NCI-H1436 (cell line): ENCODE data around the gene EFCAB13.
"Not testable (repeated sequence)": the region's sequence is repeated elsewhere in the genome, so short reads cannot be mapped to it uniquely, and the experiment has no call there.

Experiments
- DNase-seq: peaks from one replicate; lab custom pipeline; 2025; lab: John Stamatoyannopoulos, UW

EFCAB13 gene

GRCh38 chr17:47425887-47426635, 102.3 kb downstream of the EFCAB13 start:
- DNase-seq: not testable (repeated sequence)

- no peak for DNase-seq
These were observed 104.2 kb downstream of the EFCAB13 start for GRCh38 chr17:47427985-47428384.

GRCh38 chr17:47432240-47432639, 108.5 kb downstream of the EFCAB13 start:
- not testable (repeated sequence) for DNase-seq

GRCh38 chr17:47465165-47465564, 141.4 kb downstream of the EFCAB13 start:
- no peak for DNase-seq

GRCh38 chr17:47466976-47467375, 143.2 kb downstream of the EFCAB13 start:
- DNase-seq: not testable (repeated sequence)

- no peak for DNase-seq
These were observed 147.1 kb downstream of the EFCAB13 start for GRCh38 chr17:47470836-47471235.

GRCh38 chr17:47472073-47472472, 148.3 kb downstream of the EFCAB13 start:
- DNase-seq: not testable (repeated sequence)
